Muscle layer of colon (tissue), 2 donors: Measurements from ENCODE around the gene OTUD3.
"Not testable (repeated sequence)": the region's sequence is repeated elsewhere in the genome, so short reads cannot be mapped to it uniquely, and the experiment has no call there.

Experiments
- H3K27ac ChIP-seq: one replicate; pipeline ENCODE4 v1.7.0; 2013; ENCODE audit warnings: low read depth, mild to moderate bottlenecking, low read length, moderate library complexity
- H3K27me3 ChIP-seq, 2 donors: one replicate each; pipeline ENCODE4 v1.7.0; 2013; ENCODE audit warnings: low read length in 2 of 2, mild to moderate bottlenecking in 2 of 2; ENCODE audit not compliant: insufficient read depth in 2 of 2, control insufficient read depth in 1 of 2
- H3K36me3 ChIP-seq: one replicate; pipeline ENCODE4 v1.7.0; 2013; ENCODE audit warnings: mild to moderate bottlenecking, low read length; ENCODE audit not compliant: insufficient read depth
- H3K4me1 ChIP-seq: one replicate; pipeline ENCODE4 v1.7.0; 2013; ENCODE audit warnings: mild to moderate bottlenecking, low read length; ENCODE audit not compliant: insufficient read depth
- H3K4me3 ChIP-seq, 2 donors: one replicate each; pipeline ENCODE4 v1.7.0; 2013; ENCODE audit warnings: low read length in 2 of 2, low read depth in 1 of 2, mild to moderate bottlenecking in 1 of 2, moderate library complexity in 1 of 2
- H3K9ac ChIP-seq: one replicate; pipeline ENCODE4 v1.7.0; 2013; ENCODE audit warnings: low read length
- H3K9me3 ChIP-seq: one replicate; pipeline ENCODE4 v1.7.0; 2013; ENCODE audit warnings: mild to moderate bottlenecking, low read length
- donor health status: abdominal sarcoma.
- donor health status: Adenocarcinoma of cecum.

The OTUD3 gene

DNA sequence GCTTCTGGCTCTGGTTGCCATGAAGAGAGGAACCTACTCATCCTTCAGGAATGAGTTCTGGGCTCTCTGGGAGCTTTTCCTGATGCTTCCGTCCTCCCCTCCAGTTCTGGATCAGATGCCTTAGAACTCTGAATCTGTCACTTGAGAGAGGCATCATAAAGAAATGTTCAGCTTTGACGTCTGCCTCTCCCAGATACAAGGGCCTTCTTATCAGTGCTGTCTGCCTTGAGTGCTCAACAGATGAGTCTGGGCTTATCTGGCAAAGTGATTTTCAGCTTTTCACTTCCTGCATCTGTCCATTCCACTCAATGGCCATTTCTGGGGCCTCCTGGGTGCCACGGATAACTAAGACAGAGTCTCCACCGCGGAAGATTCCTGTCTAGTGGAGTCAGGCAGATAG is 12.3 kb upstream of the OTUD3 start:
- Histone ChIP-seq H3K9me3 (no peaks in the 10 kb centered on the region), H3K4me1 (no peaks in the 10 kb centered on the region), H3K27ac (no peak overlapping the region), H3K9ac (no peak overlapping the region), H3K4me3 (no peak overlapping the region), H3K27me3 (no peaks in the 10 kb centered on the region), H3K36me3 (no peaks in the 10 kb centered on the region)

DNA sequence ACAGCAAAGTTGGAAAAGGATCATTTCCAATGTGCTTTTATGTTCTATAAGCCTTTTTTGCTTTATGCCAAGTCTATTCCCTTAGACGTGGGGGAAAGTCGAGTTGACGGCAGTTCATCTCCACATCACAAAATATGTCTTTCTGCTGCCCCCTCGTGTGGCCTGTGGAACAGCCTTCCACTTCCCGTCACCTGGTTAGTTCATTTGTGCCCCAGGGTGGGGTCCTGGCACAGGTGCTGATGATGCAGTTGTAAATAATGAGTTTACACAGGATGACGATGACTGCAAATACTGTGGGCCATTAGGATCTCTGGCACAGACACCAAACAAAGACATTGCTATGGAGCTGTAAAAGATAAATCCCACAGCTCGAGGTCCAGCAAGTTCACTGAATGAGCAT is 10.0 kb upstream of the OTUD3 start:
- Histone ChIP-seq H3K27ac (no peak overlapping the region), H3K4me3 (no peak overlapping the region), H3K9ac (no peak overlapping the region), H3K27me3 (no peaks in the 10 kb centered on the region), H3K36me3 (no peaks in the 10 kb centered on the region), H3K9me3 (no peaks in the 10 kb centered on the region), H3K4me1 (no peaks in the 10 kb centered on the region)

DNA sequence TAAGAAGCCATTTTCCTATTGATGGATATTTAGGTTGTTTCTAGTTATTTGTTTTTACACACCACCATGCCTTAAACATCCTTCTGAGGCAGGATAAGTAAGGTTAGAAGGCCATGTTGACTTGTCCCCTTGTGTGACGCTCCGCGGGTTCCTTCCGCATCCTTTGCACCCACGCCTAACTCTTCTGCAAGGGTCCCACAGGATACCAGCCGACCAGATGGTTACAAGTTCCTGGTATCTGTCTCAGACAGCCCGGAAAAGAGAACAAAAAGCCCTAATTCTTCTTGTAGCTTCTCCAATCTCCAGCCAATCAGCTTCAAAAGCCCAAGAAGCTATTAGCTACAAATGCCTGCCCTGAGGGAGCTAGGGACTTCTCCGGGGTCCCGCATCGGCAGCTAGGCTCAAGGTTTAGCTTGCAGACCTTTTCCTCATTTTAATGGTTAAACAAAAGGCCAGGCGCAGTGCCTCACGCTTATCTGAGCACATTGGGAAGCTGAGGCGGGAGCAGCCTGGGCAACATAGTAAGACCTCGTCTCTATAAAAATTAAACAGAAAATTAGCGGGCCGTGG is 4.9 kb upstream of the OTUD3 start:
- peaks cover 5% of the 10 kb centered on the region for H3K4me1 ChIP-seq
- H3K4me3 ChIP-seq = no peak overlapping the region
- H3K9ac ChIP-seq = no peak overlapping the region
- H3K27me3 ChIP-seq = no peaks in the 10 kb centered on the region
- no peaks in the 10 kb centered on the region for H3K9me3 ChIP-seq
- no peaks in the 10 kb centered on the region for H3K36me3 ChIP-seq
- H3K27ac ChIP-seq = no peak overlapping the region

DNA sequence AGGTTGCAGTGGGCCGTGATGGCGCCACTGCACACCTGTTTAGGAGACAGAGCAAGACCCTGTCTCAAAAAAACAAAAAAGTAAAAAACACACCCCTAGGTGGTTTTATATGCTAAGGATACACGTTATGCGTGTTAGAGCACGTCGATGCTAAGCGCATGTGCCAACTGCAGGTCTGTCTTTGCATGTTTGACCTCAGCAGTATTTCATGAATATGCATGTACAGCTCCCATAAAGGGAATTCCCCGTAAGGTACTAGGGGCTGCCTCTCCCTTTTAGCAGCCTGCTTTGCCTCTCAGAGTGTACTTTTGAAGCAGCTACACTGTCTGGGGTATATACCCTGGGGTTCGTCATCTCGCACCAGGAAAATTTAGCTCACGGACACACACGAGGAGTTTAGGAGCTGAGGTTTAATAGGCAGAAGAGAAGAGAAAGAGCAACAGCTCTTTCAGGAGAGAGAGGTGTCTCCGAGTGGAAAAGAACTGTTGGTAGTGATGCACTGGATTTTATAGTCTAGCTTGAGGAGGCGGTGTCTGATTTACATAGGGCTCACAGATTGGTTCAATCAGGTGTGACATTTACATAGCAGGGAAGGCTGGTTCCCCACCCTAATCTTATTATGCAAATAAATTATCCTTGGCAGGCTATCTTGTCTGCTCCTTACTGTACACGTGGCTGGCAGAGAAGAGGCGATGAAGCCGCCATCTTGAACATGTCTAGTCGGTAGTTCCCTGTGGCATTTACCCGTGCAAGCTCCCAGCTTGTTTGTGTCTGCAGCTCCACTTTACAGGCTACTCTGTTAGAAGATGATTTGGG is 4.2 kb upstream of the OTUD3 start:
- H3K4me3 ChIP-seq = no peak overlapping the region
- H3K27ac ChIP-seq = no peak overlapping the region

DNA sequence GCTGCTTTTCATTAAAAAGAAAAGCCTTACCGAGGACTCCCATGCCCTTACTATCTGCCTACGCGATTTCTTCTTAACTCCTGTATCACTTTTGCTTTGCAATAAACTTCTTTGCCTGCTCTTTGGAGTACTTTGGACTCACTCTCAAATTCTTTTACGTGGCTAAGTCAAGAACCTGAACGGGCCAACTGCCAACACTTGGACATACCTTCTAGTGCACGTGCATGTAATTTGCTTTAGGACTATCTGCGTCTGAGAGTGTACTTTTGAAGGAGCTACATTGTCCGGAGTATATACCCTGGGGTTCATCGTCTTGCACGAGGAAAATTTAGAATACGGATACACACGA is 3.6 kb upstream of the OTUD3 start:
- no peaks in the 10 kb centered on the region for H3K36me3 ChIP-seq
- H3K4me3 ChIP-seq = no peak overlapping the region
- H3K4me1 ChIP-seq = peaks cover 13% of the 10 kb centered on the region
- no peak overlapping the region for H3K27ac ChIP-seq
- H3K9ac ChIP-seq = no peak overlapping the region
- no peaks in the 10 kb centered on the region for H3K9me3 ChIP-seq
- no peaks in the 10 kb centered on the region for H3K27me3 ChIP-seq

More for the DNA sequence above, 4.2 kb upstream of the OTUD3 start:
- Histone ChIP-seq H3K4me1 (peaks cover 7% of the 10 kb centered on the region), H3K36me3 (no peaks in the 10 kb centered on the region), H3K9ac (no peak overlapping the region), H3K9me3 (no peaks in the 10 kb centered on the region), H3K27me3 (no peaks in the 10 kb centered on the region)

DNA sequence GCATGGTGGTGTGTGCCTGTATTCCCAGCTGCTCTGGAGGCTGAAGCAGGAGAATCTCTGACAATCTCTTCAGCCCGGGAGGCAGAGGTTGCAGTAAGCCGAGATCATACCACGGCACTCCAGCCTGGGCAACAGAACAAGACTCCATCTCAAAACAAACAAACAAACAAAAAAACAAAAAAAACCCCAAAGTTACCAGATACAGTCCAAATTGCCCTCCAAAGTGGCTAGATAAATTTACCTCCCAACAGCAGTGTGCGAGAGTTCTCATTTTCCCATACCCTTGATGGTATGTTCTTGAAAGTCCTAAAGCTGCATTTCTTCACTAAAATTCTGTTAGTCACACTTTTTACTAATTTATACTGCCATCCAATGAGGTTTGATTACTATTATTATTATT is 3.0 kb upstream of the OTUD3 start:
- Histone ChIP-seq H3K27ac (no peak overlapping the region), H3K36me3 (no peaks in the 10 kb centered on the region), H3K27me3 (no peaks in the 10 kb centered on the region), H3K4me3 (no peak overlapping the region), H3K4me1 (peaks cover 19% of the 10 kb centered on the region), H3K9me3 (no peaks in the 10 kb centered on the region), H3K9ac (no peak overlapping the region)

DNA sequence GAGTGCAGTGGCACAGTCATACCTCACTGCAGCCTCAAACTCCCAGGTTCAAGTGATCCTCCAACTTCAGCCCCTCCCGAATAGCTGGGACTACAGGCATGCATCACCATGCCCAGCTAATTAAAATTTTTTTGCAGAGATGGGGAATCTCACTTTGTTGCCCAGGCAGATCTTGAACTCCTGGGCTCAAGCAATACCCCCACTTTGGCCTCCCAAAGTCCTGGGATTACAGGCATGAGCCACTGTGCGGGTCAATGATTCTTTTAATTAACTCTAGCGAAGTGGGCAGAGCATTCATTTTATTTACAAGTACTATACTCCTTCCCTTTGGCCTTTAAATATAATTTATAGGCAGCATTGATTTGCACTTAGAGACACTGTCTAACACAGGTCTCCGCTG is 2.5 kb upstream of the OTUD3 start:
- H3K4me1 ChIP-seq = peaks cover 21% of the 10 kb centered on the region
- no peaks in the 10 kb centered on the region for H3K27me3 ChIP-seq
- H3K9ac ChIP-seq = no peak overlapping the region
- H3K27ac ChIP-seq = no peak overlapping the region
- no peaks in the 10 kb centered on the region for H3K36me3 ChIP-seq
- H3K4me3 ChIP-seq = no peak overlapping the region
- no peaks in the 10 kb centered on the region for H3K9me3 ChIP-seq

DNA sequence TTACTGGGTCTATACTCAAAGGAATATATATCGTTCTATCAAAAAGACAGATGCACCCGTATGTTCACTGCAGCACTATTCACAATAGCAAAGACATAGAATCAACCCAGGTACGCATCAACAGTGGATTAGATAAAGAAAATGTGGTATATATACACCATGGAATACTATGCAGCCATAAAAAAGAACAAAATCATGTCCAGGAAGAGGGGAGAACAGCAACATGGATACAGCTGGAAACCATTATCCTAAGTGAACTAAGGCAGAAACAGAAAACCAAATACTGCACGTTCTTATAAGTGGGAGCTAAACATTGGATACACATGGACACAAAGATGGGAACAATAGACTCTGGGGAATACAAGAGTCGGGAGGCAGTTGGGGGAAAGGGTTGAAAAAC is 1.4 kb upstream of the OTUD3 start:
- H3K27me3 ChIP-seq, H3K9me3 ChIP-seq, H3K36me3 ChIP-seq, H3K4me3 ChIP-seq, H3K27ac ChIP-seq, H3K9ac ChIP-seq: not testable (repeated sequence)
- H3K4me1 ChIP-seq = peaks cover 26% of the 10 kb centered on the region

DNA sequence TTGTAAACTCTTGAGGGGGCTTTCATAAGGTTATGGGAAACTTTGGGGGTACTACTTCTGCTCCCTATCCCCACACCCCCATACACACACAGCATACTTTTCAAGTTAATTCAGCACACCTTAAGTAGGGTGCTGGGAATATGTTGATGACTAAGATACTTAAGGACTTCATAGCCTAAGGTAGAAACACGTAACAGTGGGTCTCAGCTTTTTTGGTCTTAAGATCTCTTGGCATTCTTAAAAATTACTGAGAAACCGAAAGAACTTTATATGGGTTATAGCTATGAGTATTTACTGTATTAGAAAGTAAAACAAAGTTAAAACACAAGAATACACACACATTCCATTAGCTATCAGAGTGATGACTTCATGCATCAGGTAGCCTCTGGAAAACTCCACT is 2.1 kb downstream of the OTUD3 start:
- no peak overlapping the region for H3K4me3 ChIP-seq
- H3K4me1 ChIP-seq = peaks cover 28% of the 10 kb centered on the region
- H3K9ac ChIP-seq = no peak overlapping the region
- no peaks in the 10 kb centered on the region for H3K27me3 ChIP-seq
- no peaks in the 10 kb centered on the region for H3K36me3 ChIP-seq
- no peak overlapping the region for H3K27ac ChIP-seq
- no peaks in the 10 kb centered on the region for H3K9me3 ChIP-seq

DNA sequence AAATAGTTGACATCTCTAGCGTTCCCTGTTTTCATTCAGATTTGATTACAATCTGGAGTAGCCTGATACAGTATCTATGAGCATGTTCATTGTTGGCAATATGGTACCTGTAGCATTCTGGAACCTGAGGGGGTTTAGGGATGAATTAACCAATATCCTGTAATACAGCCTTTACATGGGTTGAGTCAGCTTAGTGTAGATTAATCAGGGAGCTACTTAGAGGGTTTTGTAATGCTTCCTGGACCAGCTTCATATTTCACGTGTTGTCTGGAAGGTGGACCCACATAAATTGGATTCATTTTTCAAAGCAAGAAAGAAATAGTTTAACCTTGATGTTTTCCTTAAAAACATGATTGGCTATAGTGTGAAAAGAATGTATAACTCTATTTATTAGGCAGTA is 3.6 kb downstream of the OTUD3 start:
- Histone ChIP-seq H3K9me3 (no peaks in the 10 kb centered on the region), H3K27ac (no peak overlapping the region), H3K4me3 (no peak overlapping the region), H3K27me3 (no peaks in the 10 kb centered on the region), H3K9ac (no peak overlapping the region), H3K36me3 (peaks cover 7% of the 10 kb centered on the region), H3K4me1 (peaks cover 35% of the 10 kb centered on the region)

DNA sequence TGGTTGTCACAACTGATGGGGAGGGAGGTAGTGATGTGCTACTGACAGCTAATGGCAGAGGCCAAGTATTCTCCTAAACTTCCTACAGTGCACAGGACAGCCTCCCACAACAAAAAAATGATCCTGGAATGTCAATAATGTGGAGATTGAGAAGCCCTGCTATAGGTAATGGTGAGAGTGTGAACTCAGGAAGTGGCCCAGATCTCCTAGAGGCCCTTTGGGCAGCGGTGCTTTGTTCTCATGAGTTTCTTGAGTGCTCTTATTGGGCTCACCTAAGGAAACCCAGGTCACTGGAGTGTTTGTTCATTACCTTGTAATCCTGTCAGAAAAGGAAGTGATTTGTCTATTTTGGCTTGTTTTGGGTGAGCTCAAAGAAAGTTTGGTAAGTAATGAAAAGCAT is 5.9 kb downstream of the OTUD3 start:
- Histone ChIP-seq H3K9me3 (no peaks in the 10 kb centered on the region), H3K27me3 (no peaks in the 10 kb centered on the region), H3K27ac (no peak overlapping the region), H3K9ac (no peak overlapping the region), H3K4me3 (no peak overlapping the region), H3K4me1 (peaks cover 27% of the 10 kb centered on the region), H3K36me3 (peaks cover 28% of the 10 kb centered on the region)

DNA sequence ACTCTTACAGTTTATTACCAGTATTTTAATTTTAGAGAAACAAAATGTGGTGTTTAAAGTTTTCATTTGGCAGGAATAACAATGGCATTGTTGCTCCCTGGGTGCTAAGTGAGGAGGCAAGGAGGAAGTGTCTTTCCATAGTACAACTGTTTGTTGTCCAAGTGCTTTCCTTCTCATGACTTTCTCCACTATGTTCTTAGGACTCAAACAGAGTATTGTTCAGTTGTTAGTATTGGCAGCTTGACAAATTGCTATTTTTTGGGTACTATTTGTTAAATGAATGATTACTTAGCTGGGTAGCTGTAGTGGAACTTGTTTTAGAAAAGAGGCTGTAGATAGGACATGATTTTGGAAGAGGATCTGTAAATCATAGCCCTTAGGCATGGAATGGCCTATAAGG is 7.5 kb downstream of the OTUD3 start:
- Histone ChIP-seq H3K4me1 (peaks cover 20% of the 10 kb centered on the region), H3K4me3 (no peak overlapping the region), H3K9me3 (no peaks in the 10 kb centered on the region), H3K36me3 (peaks cover 35% of the 10 kb centered on the region), H3K27ac (no peak overlapping the region), H3K27me3 (no peaks in the 10 kb centered on the region), H3K9ac (no peak overlapping the region)
